Measurements from ENCODE around the gene TCF12.

DNA sequence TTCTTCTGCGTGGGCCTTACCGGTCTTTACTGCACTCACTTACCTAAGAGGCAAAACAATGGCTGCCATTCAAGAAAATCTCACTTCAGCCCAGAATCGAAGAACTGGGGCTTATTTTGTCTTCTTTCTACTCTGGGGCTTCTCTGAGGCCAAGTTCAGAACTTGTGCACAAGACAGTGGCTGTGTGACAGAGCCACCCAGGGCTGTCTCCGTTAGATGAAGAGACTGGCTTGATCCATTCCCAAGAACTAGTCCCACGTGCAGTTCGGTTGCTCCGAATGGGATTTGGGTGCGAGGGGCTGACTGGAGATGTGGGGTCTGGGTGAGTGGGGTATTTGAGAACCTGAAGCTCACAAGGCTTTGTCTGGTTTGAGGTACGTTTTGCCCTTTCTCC lies 795 bp upstream of the TCF12 start:
- TF ChIP-seq, protein P1, sequence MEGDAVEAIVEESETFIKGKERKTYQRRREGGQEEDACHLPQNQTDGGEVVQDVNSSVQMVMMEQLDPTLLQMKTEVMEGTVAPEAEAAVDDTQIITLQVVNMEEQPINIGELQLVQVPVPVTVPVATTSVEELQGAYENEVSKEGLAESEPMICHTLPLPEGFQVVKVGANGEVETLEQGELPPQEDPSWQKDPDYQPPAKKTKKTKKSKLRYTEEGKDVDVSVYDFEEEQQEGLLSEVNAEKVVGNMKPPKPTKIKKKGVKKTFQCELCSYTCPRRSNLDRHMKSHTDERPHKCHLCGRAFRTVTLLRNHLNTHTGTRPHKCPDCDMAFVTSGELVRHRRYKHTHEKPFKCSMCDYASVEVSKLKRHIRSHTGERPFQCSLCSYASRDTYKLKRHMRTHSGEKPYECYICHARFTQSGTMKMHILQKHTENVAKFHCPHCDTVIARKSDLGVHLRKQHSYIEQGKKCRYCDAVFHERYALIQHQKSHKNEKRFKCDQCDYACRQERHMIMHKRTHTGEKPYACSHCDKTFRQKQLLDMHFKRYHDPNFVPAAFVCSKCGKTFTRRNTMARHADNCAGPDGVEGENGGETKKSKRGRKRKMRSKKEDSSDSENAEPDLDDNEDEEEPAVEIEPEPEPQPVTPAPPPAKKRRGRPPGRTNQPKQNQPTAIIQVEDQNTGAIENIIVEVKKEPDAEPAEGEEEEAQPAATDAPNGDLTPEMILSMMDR (optimal IDR thresholded peaks at IDR 0.05 in 1 of 3, IDR thresholded peaks at IDR 0.05 in 1 of 3, conservative IDR thresholded peaks at IDR 0.05 in 1 of 3; ENCODE audit: extremely low read depth in 1 of 3, insufficient read depth in 2 of 3, low read length in 3 of 3): no peak
- TF ChIP-seq EZH2 (IDR thresholded peaks at IDR 0.05; ENCODE audit: low read length): no peak

Data from keratinocyte (primary cell).